Heart right ventricle (tissue), 16 donors: ENCODE measurements around the gene LPAR1. TPM values are rescaled to one million over a fixed set of nuclear protein-coding genes. Genes with fewer than 3 reads are reported as not detected.

ENCODE experiments used
- ATAC-seq, 8 donors: fragments of 200-7000 bp; cut with Tn5 transposase; one replicate each; pipeline ENCODE4 v1.9.1; 2020; ENCODE audit warnings: mild to moderate bottlenecking in 8 of 8, moderate library complexity in 8 of 8, moderate number of reproducible peaks in 1 of 8
- DNase-seq, 2 donors: peaks; one replicate each; pipeline ENCODE4 v3.0.0-alpha.2; 2020
- H3K27ac ChIP-seq, 10 donors: fragments of 200-600 bp; sonication (generic) in 2 of 10; one replicate each; pipeline versions ENCODE4 v1.5.0 to v1.8.0; 2020 to 2022; ENCODE audit warnings: mild to moderate bottlenecking in 3 of 10
- H3K27me3 ChIP-seq, 7 donors: fragments of 200-600 bp; one replicate each; pipeline ENCODE4 v1.8.0; 2021 to 2022; ENCODE audit warnings: mild to moderate bottlenecking in 2 of 7
- H3K36me3 ChIP-seq, 9 donors: fragments of 200-600 bp; sonication (generic) in 1 of 9; one replicate each; pipeline versions ENCODE4 v1.5.0 to v1.8.0; 2020 to 2022; ENCODE audit warnings: mild to moderate bottlenecking in 2 of 9
- H3K4me1 ChIP-seq, 9 donors: fragments of 200-600 bp; sonication (generic) in 1 of 9; one replicate each; pipeline versions ENCODE4 v1.5.0 to v1.8.0; 2020 to 2022; ENCODE audit warnings: mild to moderate bottlenecking in 4 of 9
- H3K4me3 ChIP-seq, 10 donors: fragments of 200-600 bp; sonication (generic) in 2 of 10; one replicate each; pipeline versions ENCODE4 v1.5.0 to v1.8.0; 2020 to 2022; ENCODE audit warnings: mild to moderate bottlenecking in 7 of 10, moderate library complexity in 2 of 10
- H3K9me3 ChIP-seq, 11 donors: fragments of 200-600 bp in 10 of 11; sonication (generic) in 2 of 11; one replicate each; pipeline versions ENCODE4 v1.5.0 to v1.8.0; 2013 to 2022; ENCODE audit warnings: mild to moderate bottlenecking in 2 of 11, control low read depth in 1 of 11, moderate library complexity in 1 of 11
- CTCF ChIP-seq, 9 donors: fragments of 200-600 bp; sonication (generic) in 2 of 9; IDR thresholded peaks; one replicate each; pipeline versions ENCODE4 v1.5.0 to v1.8.0; 2021 to 2022; ENCODE audit warnings: antibody characterized with exemption in 9 of 9, mild to moderate bottlenecking in 5 of 9, moderate library complexity in 1 of 9
- WGBS, 2 donors: extraction: QIAGEN DNeasy Blood & Tissue Kit; methylation state at CpG; one replicate each; pipeline ENCODE4 v1.1.7; 2013; ENCODE audit warnings: inconsistent platforms in 1 of 2; 5-methylcytosine and 5-hydroxymethylcytosine counted together
- intact Hi-C, 10 donors: fragments of 100-400 bp; cut with DNase I; formaldehyde crosslinking; loops; one replicate each; pipeline versions ENCODE4 v1.11.1 to v1.14.2; 2022
- polyA plus RNA-seq, 2 donors: library from polyadenylated mRNA; stranded (reverse); fragments of 200-250 nt; gene quantifications; one replicate each; pipeline ENCODE4 v1.2.3, GENCODE V29; 2013
- total RNA-seq, 10 donors: library from RNA; stranded (reverse); fragmentation: NEBNext Ultra II Directional in 3 of 10; extraction: Animal tissue kit (Norgen Biotek cat#: 25700) in 3 of 10; gene quantifications; one replicate each; pipeline versions ENCODE4 v1.2.1 to v1.2.4, GENCODE V29; 2021 to 2023
- donor health status: Arrhythmogenic right ventricular cardiomyopathy.
- donor health status: ischemic (EF 13 %, LVEDD 7.1; RV severe dilation, severe dysfunction).
- donor health status: healthy with polysubstance abuse.
- donor health status: DM: no; HTN: yes; CAD: no.
- donor health status: DM: no; HTN: no; CAD: no.
- donor health status: ischemic (EF 25% LVEDD 6.9; RV normal size, moderate dysfunction).
- donor health status: ischemic (EF 25% LVEDD 5.7; RV mildly dilated, moderate dysfunction).
- donor health status: healthy.
- donor health status: DM: yes; HTN: yes; CAD: no.
- donor health status: Ischemic cardiomyopathy.
- donor health status: ischemic (EF 35%, LVEDD 5.7; RV mildly dilated, moderate dysfunction).
- donor health status: nonischemic (EF 11% LVEDD 7.7; RV severe dilation, severe dysfunction).
- donor health status: DM: yes; HTN: yes; CAD: no.
- donor health status: PGD.
- donor health status: ischemic (EF 29% LVEDD 5.4; RV normal size, mild dysfunction).
- donor health status: nonischemic (EF 23%, LVEDD 6.1; RV moderate dilation, normal function).

Gene LPAR1
- total and polyA plus RNA-seq, 12 donors = 4.0 to 16.6 (median 7.7) TPM

DNA sequence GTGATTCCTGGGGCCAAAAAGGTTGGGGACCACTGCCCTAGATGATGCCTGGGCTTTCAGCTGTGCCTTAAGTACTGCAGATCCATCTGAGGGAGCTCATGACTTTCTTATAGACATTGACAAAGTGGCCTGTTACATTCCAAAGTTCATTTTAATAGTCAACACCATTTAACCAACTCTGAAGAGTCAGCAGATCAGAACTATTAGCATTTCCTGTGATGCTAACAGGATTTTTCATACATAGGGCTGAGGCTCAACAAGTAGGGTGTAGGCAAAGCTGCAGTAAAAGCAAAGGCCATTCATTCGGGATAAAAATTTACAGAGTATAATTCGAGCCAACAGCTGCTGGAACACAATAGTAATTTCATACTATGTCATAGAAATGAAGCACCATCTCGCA, 105.4 kb downstream of the LPAR1 start:
- ATAC-seq (no peak), DNase-seq (no peak)
- Histone ChIP-seq H3K9me3 (peaks cover 0 to 10% (median 0%) of the 10 kb centered on the region in 11 donors), H3K27ac (no peak overlapping the region), H3K4me1 (peaks cover 0 to 13% (median 0%) of the 10 kb centered on the region in 9 donors), H3K27me3 (no peaks in the 10 kb centered on the region), H3K36me3 (no peaks in the 10 kb centered on the region), H3K4me3 (no peak overlapping the region)
- intact Hi-C loops = no loop called here
- 75 to 84% methylated on average over 3 of the region's 3 CpGs for WGBS, 2 donors
- TF ChIP-seq CTCF (IDR thresholded peaks at IDR 0.05) = no peak

DNA sequence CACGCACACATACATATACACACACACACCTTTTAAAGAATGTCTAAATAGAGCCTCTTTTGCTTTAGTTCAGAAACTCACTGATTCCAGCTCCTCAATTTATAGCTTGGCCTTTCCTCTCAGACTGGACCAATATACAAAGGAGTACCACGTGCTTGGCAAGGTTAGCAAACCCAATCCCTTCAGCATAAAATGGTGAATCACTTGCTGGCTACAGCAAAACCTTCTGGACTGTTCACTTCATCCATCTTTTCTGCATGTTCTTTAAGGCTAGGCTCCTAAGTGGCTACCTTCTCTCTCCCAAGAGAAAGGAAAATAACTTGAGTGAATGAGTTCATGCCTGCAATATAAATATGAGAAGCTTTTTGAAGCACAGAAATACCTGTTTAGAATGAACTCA, 109.7 kb downstream of the LPAR1 start:
- Histone ChIP-seq H3K4me3 (no peak overlapping the region), H3K4me1 (peaks cover 0 to 6% (median 0%) of the 10 kb centered on the region in 9 donors), H3K9me3 (peaks cover 0 to 10% (median 0%) of the 10 kb centered on the region in 11 donors), H3K27ac (no peak overlapping the region), H3K36me3 (no peaks in the 10 kb centered on the region), H3K27me3 (no peaks in the 10 kb centered on the region)
- no peak for DNase-seq
- no peak for TF ChIP-seq CTCF (IDR thresholded peaks at IDR 0.05)
- intact Hi-C loops = no loop called here
- no peak for ATAC-seq
- 70 to 76% methylated on average over 2 of the region's 2 CpGs for WGBS, 2 donors

DNA sequence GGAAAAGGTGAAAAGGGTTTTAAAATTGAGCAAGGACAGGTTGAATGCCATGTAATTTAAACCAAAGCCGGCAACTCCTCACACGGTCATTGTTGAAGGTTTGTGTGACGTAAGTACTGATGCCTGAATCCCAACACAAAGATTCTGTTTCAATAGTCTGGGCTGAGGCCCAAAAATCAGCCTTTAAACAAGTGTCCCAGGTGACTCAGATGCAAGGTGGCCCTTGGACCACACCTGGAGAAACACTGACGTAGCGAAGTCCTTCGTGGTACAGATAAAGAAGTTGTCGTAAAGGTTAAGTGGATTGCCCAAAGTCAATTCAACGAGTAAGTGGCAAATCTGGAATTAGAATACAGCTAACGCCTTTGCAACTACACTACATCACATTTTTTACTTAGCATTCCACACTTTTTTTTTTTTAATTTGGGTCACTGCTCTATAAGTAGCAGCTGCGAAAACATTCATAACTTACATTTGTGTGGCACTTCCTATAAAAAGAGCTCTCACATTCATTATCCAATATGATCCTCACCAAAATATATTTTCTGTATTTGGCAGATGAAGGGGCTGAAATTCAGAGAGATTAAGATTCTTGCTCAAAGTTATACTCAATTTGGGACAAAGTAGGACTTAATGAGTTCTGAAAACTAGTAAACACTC, 111.3 kb downstream of the LPAR1 start:
- WGBS, 2 donors = 85 to 86% methylated on average over 10 of the region's 10 CpGs
- no peak for TF ChIP-seq CTCF (IDR thresholded peaks at IDR 0.05)
- Histone ChIP-seq H3K9me3 (peaks cover 0 to 8% (median 0%) of the 10 kb centered on the region in 11 donors), H3K27ac (no peak overlapping the region), H3K4me1 (no peaks in the 10 kb centered on the region), H3K4me3 (no peak overlapping the region), H3K27me3 (no peaks in the 10 kb centered on the region), H3K36me3 (no peaks in the 10 kb centered on the region)
- DNase-seq (no peak), ATAC-seq (no peak)
- intact Hi-C loops = no loop called here

GRCh38 chr9:110923601-110924000, 114.7 kb downstream of the LPAR1 start:
- TF ChIP-seq CTCF (IDR thresholded peaks at IDR 0.05) = no peak
- DNase-seq = no peak
- Histone ChIP-seq H3K9me3 (peaks cover 0 to 7% (median 0%) of the 10 kb centered on the region in 11 donors), H3K27me3 (no peaks in the 10 kb centered on the region), H3K36me3 (no peaks in the 10 kb centered on the region), H3K27ac (no peak overlapping the region), H3K4me1 (peaks cover 0 to 21% (median 0%) of the 10 kb centered on the region in 9 donors), H3K4me3 (no peak overlapping the region)
- intact Hi-C loops = no loop called here
- WGBS, 2 donors = 86 to 88% methylated on average over 5 of the region's 5 CpGs
- ATAC-seq = no peak
